Skeletal muscle cell (primary cell): ENCODE measurements around the gene CLTCL1.
"Not testable (repeated sequence)": the region's sequence is repeated elsewhere in the genome, so short reads cannot be mapped to it uniquely, and the experiment has no call there.

Experiments used
- DNase-seq: peaks from one replicate; pipeline ENCODE4 v3.0.0-alpha.2; 2010; ENCODE audit warnings: low read depth
- H3K4me3 ChIP-seq: 2 replicates; pipeline ENCODE4 v1.5.1; 2011; ENCODE audit warnings: low read depth, mild to moderate bottlenecking, control low read depth, low read length, moderate library complexity

Gene CLTCL1

DNA sequence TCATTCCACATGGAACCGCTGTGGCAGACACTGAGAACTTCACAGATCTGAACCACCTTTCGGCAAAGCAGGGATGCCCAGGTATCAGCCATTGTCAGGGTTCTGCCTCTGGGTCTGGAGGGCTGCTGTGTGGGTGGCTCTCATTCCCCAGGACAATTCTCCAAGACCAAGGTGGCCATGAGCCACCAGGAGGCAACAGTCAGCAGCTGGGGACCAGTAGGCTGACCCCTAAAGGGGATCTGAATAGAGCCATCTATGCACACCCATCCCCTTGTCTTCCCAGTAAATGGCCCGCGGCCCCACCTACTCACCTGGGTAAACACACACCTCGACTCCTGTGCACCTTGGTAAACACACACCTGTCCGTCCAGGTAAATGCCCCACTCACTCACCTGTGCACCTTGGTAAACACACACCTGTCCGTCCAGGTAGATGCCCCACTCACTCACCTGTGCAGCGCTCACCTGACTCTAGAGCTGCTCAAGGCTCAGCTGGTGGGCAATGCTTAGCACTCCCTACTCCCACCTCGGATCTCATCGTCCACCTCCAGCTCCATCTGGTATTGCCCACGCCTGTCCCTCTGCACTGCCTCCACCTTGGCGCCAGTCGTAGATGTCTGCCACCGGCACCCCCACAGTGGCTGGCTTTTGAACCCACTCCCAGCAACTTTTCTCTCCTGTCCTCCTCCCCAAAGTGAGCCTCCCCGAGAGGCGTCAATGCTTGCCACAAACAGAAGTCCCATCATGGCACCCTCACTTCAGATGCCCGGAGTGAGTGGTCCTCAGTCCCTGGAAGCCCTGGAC, 123.2 kb downstream of the CLTCL1 start:
- H3K4me3 ChIP-seq: no peak overlapping the region
- no peak for DNase-seq

- no peak for DNase-seq
- H3K4me3 ChIP-seq: no peak overlapping the region
Measured at GRCh38 chr22:19167106-19167869, 124.2 kb downstream of the CLTCL1 start.

DNA sequence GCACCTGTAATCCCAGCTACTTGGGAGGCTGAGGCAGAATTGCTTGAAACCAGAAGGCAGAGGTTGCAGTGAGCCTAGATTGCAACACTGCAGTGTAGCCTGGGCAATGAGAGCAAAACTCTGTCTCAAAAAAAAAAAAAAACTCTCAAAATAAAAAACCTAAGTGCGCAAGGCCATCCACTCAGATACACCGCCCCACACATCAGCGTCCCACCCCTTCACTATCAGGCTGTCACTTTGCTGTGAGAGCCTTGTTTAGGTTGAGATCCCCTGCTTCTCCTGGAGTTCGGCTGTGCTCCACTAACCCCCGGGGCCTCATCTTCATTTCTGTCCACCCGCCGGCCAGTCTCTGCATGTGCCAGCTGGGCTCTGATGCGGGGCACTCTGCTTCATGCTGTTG, 125.1 kb downstream of the CLTCL1 start:
- no peak for DNase-seq
- no peak overlapping the region for H3K4me3 ChIP-seq

DNA sequence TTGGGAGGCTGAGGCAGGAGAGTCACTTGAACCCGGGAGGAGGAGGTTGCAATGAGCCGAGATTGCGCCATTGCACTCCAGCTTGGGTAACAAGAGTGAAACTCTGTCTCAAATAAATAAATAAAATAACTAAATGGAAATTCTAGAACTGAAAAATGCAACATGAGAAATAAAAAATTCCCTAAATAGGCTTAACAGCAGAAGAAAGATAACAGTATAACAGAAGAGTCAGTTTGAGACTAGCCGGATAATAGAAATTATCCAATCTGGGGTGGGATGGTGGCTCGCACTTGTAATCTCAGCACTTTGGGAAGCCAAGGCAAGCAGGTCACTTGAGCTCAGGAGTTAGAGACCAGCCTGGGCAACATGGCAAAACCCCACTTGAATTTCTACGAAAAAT, 127.1 kb downstream of the CLTCL1 start:
- no peak overlapping the region for H3K4me3 ChIP-seq
- no peak for DNase-seq

- H3K4me3 ChIP-seq, DNase-seq: not testable (repeated sequence)
Measured at GRCh38 chr22:19158649-19159048, 132.9 kb downstream of the CLTCL1 start.

- not testable (repeated sequence) for DNase-seq
Measured at GRCh38 chr22:19156109-19156508, 135.4 kb downstream of the CLTCL1 start.

DNA sequence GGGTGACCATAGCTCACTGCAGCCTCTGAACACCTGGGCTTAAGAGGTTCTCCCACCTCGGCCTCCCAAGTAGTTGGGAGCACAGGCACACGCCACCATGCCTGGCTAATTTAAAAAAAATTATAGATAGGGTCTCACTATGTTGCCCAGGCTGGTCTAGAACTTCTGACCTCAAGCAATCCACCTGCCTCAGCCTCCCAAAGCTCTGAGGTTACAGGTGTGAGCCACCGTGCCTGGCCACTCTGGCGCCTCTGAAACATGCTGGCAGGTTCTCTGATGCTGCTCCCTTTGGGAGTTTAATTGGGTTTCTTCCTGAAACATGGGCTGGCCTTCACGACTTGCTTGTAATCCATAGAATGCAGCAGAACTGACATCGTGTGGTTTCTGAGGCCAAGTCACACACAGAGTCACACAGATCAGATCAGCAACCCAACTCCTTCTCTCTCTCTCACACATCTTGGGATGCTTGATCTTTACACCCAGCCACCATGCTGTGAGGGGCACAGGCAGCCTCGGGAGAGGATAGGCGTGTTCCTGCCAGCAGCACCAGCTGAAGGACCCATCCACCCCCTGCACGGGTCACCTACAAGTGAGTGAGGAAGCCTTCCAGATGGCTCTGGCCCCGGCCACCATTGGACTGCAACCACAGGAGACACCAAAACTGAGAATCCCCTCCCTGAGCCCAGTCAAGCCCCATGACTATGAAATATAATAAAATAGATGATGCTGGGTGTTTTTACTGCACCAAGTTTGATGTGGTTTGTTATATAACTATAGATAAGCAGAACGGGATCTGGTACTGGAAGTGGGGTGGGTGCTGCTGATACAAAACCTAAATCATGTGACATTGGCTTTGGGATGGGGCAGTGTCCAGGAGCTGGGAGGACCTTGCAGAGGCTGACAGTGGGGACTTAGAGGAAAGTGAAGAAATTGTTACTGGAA, 138.3 kb downstream of the CLTCL1 start:
- no peak for DNase-seq
- no peak overlapping the region for H3K4me3 ChIP-seq

More at GRCh38 chr22:19156109-19156508, 135.4 kb downstream of the CLTCL1 start:
- H3K4me3 ChIP-seq: not testable (repeated sequence)

- H3K4me3 ChIP-seq: no peak overlapping the region
- no peak for DNase-seq
Measured at GRCh38 chr22:19151329-19152191, 140.0 kb downstream of the CLTCL1 start.

DNA sequence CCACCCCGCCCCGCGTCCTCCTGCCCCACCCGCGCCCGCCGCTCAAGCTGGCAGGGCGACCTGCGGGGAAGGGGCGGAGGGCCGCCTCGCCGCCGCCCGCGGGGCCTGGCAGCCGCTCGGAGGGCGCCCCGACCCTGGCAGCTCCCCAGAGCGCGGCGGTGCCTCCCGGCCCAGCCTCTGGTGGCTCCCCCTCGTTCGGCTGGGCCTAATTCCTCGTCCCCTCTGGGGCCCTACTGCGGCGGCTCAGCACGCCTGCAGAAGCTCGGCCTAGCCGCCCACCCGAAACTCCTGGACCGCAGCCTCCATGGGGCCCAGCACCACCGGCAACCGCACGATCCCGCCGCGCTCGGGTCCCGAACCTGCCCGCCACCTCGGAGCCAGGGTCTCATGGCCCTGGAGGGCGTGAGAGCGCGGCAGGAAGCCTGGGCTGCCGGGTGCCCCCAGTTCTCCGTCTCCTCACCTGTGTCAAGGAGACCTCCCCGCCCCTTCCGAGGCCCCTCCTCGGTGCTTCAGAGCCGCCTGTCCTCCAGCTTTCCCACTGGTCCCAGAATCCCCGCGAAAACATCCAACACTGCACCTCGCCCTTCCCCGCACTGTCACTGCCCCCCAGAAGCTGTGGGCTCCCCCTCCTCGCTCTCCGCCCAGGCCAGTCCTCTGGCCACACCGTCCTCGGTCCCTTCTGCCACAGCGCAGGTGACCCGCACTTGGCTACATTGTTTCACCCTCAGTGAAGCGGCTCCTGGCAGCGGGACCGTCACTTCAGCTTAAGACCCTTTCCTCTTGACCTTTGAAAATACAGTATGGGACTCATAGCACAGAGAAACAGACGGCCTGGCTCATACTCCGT, 140.8 kb downstream of the CLTCL1 start:
- no peak overlapping the region for H3K4me3 ChIP-seq
- DNase-seq: no peak

DNA sequence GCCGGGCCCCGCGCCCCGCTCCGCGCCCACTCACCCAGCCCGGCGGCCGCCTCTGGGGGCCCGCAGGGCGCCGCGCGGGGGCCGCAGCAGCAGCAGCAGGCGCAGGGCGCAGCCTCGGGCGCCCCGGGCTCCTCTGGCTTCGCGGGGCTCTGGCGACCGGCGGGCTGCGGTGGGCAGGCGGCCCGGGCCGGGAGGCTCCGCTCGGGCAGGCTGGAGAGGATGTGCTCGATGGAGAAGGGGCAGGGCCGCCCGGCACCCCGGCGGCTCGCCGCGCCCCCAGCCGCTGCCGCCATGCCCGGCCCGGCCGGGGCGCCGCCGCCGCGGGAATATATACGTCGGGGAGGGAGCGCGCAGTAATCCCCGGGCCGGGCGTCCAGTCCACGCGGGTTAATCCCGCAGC, 141.5 kb downstream of the CLTCL1 start, which contains the start of gene GSC2:
Gene GSC2 (minus strand): TSS at position 302 of the 400 bp plus-strand sequence. CDS start 9 bp downstream, at position 293.
- no peak for DNase-seq

DNA sequence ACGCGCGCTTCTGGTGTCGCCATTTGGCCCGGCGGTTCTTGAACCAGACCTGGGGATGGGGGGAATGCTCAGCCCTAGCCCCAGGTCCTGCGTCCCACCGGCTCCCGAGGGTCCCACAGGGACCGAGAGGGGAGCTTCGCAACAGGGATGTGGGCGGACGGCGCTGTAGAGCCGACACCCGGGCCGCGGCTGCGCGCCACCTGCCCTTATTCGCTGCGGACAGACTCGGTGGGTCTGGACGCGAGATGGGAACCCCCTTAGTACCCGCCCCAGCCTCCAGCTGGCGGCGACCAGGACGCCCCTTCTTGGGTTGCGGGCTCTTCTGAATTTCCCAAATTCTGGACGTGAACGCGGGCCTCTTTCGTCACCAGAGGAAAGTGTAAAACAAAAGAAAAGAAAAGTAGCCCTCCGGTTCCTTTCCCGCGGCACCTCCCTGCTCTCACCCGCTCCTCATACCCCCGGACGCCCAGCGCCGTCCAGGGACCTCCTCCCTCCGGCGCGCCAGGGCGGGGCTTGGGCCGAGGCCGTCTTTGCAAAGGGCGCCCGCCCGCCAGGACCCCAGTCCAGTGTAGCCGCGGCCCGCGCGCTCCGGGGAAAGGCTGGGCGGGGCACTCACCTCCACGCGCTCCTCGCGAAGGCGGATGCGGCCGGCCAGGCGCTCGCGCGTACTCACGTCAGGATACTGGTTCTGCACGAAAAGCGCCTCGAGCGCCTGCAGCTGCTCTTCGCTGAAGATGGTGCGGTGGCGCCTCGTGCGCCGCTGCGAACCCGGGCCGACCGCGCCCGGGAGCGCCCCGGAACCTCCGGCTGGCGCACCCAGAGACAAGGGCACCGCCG, 142.3 kb downstream of the CLTCL1 start:
- H3K4me3 ChIP-seq: peak overlapping the region; percentile 7
- no peak for DNase-seq

More for the DNA sequence above, 141.5 kb downstream of the CLTCL1 start, which contains the start of gene GSC2:
- peak within 1 kb of the TSS; percentile 7 for H3K4me3 ChIP-seq

- no peak for DNase-seq
- H3K4me3 ChIP-seq: no peak overlapping the region
Measured at GRCh38 chr22:19148417-19149046, 143.0 kb downstream of the CLTCL1 start.

DNA sequence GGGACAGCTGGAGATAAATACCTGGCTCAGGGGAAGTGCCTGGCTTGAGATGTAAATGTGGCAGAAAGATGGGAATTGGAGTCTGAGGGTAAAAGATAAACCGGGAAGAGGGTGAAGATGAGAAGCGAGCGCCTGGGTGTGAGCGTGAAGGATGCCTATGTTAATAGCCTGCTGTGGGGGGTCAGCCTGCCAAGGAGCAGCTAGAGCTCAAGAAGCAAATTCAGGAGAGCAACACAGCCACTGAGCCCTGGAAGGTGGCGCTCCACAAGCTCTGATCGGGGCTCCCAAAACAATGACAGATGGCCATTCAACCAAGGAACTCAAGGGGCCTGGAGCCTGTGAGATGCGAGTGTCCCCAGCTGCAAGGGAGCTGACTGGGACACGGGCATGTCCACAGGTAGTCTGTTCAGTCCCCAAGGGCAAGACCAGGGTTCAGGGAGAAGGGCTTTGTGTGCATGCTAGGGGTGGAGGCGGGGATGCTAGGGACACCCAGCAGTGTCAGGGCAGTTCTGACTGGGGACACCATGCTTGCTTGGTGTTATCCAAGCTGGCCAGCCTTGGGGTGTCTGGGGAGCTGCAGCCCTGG, 144.2 kb downstream of the CLTCL1 start:
- DNase-seq: no peak
- no peak overlapping the region for H3K4me3 ChIP-seq

- DNase-seq: no peak
- no peak overlapping the region for H3K4me3 ChIP-seq
Measured at GRCh38 chr22:19146215-19146968, 145.1 kb downstream of the CLTCL1 start.

GRCh38 chr22:19143967-19144400, 147.5 kb downstream of the CLTCL1 start:
- H3K4me3 ChIP-seq: peak overlapping the region; percentile 99
- DNase-seq: no peak
